Erythroblast (primary cell): ENCODE measurements around the gene BICC1.

Experiments
- GATA1 ChIP-seq: IDR thresholded peaks from 2 replicates; pipeline ENCODE4 v1.6.1; 2011; ENCODE audit warnings: low read depth, mild to moderate bottlenecking, control low read depth, low read length, moderate library complexity
- POLR2A ChIP-seq: IDR thresholded peaks from 2 replicates; pipeline ENCODE4 v1.6.1; 2011; ENCODE audit warnings: mild to moderate bottlenecking, low read length

DNA sequence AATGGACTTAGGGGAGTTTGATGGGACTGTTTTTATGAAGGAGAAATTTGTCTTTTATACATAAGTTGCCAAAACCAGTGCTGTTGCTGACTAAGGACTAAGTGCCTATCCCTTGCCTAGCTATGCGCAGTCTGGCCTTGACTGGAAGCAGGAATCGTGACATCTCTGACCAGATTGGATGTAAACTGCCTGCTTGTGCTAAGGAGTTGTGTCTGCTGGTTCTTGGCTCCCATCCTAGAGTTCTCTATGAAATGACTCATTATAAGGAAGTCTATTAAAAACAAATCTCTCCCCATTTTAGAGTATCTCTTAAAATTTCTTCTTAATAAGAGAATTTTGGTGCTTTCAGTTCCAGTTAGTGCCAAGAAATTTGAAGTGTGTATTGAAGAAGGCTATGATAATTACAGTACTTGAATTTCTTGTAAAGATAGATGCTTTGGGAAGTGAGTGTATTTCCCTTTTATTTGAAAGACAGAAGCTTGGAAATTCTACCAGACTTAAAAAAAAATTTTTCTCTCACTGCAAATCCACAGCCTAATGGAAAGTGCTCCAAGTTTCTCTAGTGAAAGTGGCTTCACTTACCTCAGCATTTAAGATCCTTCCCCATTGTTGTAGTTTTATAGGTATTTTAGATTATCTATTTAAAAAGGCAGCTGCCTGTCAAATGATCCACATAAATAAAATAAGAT, 77.6 kb downstream of the BICC1 start:
- no peak for TF ChIP-seq POLR2A
- TF ChIP-seq GATA1: no peak
